ENCODE results near the gene SLCO3A1.
A peak's percentile ranks its signal among the peaks of the same experiment; 100 is the strongest.

SLCO3A1 gene

GRCh38 chr15:91965501-91966193 is 112.1 kb downstream of the SLCO3A1 start:
- H3K27ac ChIP-seq (ENCODE audit: extremely low read depth, low read depth, low read length): no peak overlapping the region
- H3K4me1 ChIP-seq (ENCODE audit: control insufficient read depth, insufficient read depth, low read length): no peaks in the 10 kb centered on the region
- no peak overlapping the region for H3K4me3 ChIP-seq (ENCODE audit: low read depth, low read length)
- TF ChIP-seq ZNF175 (tag by site-specific recombination; IDR thresholded peaks at IDR 0.05) (no peak), ZNF366 (tag by site-specific recombination; conservative IDR thresholded peaks at IDR 0.05) (no peak), ZFHX2 (tag by site-specific recombination; conservative IDR thresholded peaks at IDR 0.05) (peak; percentile 97), YY2 (tag by site-specific recombination; IDR thresholded peaks at IDR 0.05) (no peak), ZSCAN23 (tag by site-specific recombination; IDR thresholded peaks at IDR 0.05) (no peak), MZF1 (tag by site-specific recombination; IDR thresholded peaks at IDR 0.05; ENCODE audit: borderline replicate concordance) (no peak), EGR2 (tag by site-specific recombination; IDR thresholded peaks at IDR 0.05; ENCODE audit: low read depth) (peak; percentile 98), ZNF677 (tag by site-specific recombination; IDR thresholded peaks at IDR 0.05) (no peak), ZBTB11 (tag by site-specific recombination; conservative IDR thresholded peaks at IDR 0.05; ENCODE audit: low read depth) (no peak), BCL11A (tag by site-specific recombination; IDR thresholded peaks at IDR 0.05; ENCODE audit: low read depth) (no peak)
- no peaks in the 10 kb centered on the region for H3K36me3 ChIP-seq (ENCODE audit: control insufficient read depth in 2 of 2, insufficient read depth in 1 of 2, low read length in 2 of 2)
- ChIA-PET CTCF (interaction anchor here (0.6 to 0.7 kb wide), 2 partner anchors 116 to 190 kb away, joined by 3 read pairs; no protein-coding TSS in a partner anchor), POLR2A (no interaction called here)
- no peaks in the 10 kb centered on the region; the same call in 1 of the 2 replicates for H3K9me3 ChIP-seq (ENCODE audit: control insufficient read depth, insufficient read depth, low read depth, low read length)

- Histone ChIP-seq H3K9me3 (ENCODE audit: control insufficient read depth, insufficient read depth, low read depth, low read length) (no peaks in the 10 kb centered on the region; the same call in 1 of the 2 replicates), H3K4me3 (ENCODE audit: low read depth, low read length) (no peak overlapping the region), H3K27ac (ENCODE audit: extremely low read depth, low read depth, low read length) (no peak overlapping the region), H3K36me3 (ENCODE audit: control insufficient read depth in 2 of 2, insufficient read depth in 1 of 2, low read length in 2 of 2) (no peaks in the 10 kb centered on the region), H3K4me1 (ENCODE audit: control insufficient read depth, insufficient read depth, low read length) (no peaks in the 10 kb centered on the region)
- CTCF ChIA-PET: interaction anchor here (0.6 to 0.7 kb wide), 4 partner anchors 117 to 586 kb away, joined by 3 to 4 read pairs (median 3); no protein-coding TSS in a partner anchor
- POLR2A ChIA-PET: no interaction called here
- no peak for TF ChIP-seq ZNF664 (tag by site-specific recombination; IDR thresholded peaks at IDR 0.05)
- TF ChIP-seq ZBTB26 (tag by site-specific recombination; optimal IDR thresholded peaks at IDR 0.05): no peak
- no peak for TF ChIP-seq ATF2 (tag by site-specific recombination; IDR thresholded peaks at IDR 0.05; ENCODE audit: low read depth)
- no peak for TF ChIP-seq ZNF302 (tag by site-specific recombination; IDR thresholded peaks at IDR 0.05; ENCODE audit: low read depth)
- TF ChIP-seq ZNF239 (tag by site-specific recombination; IDR thresholded peaks at IDR 0.05): no peak
- TF ChIP-seq ZNF10 (tag by site-specific recombination; IDR thresholded peaks at IDR 0.05): no peak
- TF ChIP-seq ZNF155 (tag by site-specific recombination; IDR thresholded peaks at IDR 0.05): no peak
- TF ChIP-seq ZNF416 (tag by site-specific recombination; IDR thresholded peaks at IDR 0.05): no peak
- no peak for TF ChIP-seq ZSCAN5A (tag by site-specific recombination; IDR thresholded peaks at IDR 0.05)
- no peak for TF ChIP-seq MEIS1 (CRISPR knock-in tag; IDR thresholded peaks at IDR 0.05; ENCODE audit: borderline replicate concordance)
- no peak for TF ChIP-seq ZNF626 (tag by site-specific recombination; IDR thresholded peaks at IDR 0.05)
- TF ChIP-seq ZNF280D (tag by site-specific recombination; IDR thresholded peaks at IDR 0.05): no peak
These were observed 112.7 kb downstream of the SLCO3A1 start for GRCh38 chr15:91966194-91966552.
